K562 (cell line): ENCODE data around the gene RNF113A. TPM values are rescaled to one million over a fixed set of nuclear protein-coding genes. Genes with fewer than 3 reads are reported as not detected.

ENCODE experiments used
- ATAC-seq: fragments of 200-7000 bp; cut with Tn5 transposase; 3 replicates; pipeline ENCODE4 v1.9.1; 2020; ENCODE audit warnings: moderate library complexity
- BruUV-seq: library from RNA; stranded (reverse); fragments of 400-500 nt; replicated peaks from 2 replicates; lab custom pipeline; 2021; lab: Mats Ljungman, UMichigan
- CTCF ChIA-PET: fragments of 300-600 bp; formaldehyde crosslinking; extraction: SDS; loops from one replicate; lab custom pipeline; 2021; ENCODE audit warnings: low intra/inter-chr PET ratio; lab: Yijun Ruan, JAX
- POLR2A ChIA-PET: fragments of 300-600, 350-650 bp; sonication (Branson Sonifier 250); formaldehyde crosslinking; extraction: SDS; loops from one replicate; lab custom pipeline; 2021; ENCODE audit warnings: antibody characterized with exemption, inconsistent platforms; lab: Yijun Ruan, JAX
- DNase-seq, 4 experiments: peaks; one replicate each; pipeline versions ENCODE4 v3.0.0 to v3.0.0-alpha.2; 2011 to 2018; ENCODE audit warnings: low spot score in 3 of 4, mixed read lengths in 3 of 4; ENCODE audit errors: extremely low read depth in 1 of 4
- FAIRE-seq: peaks from 2 replicates; lab custom pipeline; 2011; peaks lifted over from hg19 to GRCh38; lab: Jason Lieb, UNC
- H2AFZ ChIP-seq: 2 replicates; pipeline ENCODE4 v1.6.0; 2011; ENCODE audit warnings: low read depth, low read length, control low read depth, inconsistent platforms
- H3K27ac ChIP-seq: fragments of 200-600 bp; 3 replicates; pipeline ENCODE4 v1.8.0; 2011; ENCODE audit warnings: low read depth, mild to moderate bottlenecking, control low read depth, inconsistent platforms, low read length, moderate library complexity, mixed read lengths; ENCODE audit errors: extremely low read depth
- H3K27me3 ChIP-seq, 2 experiments: fragments of 300-600 bp in 1 of 2; 2 replicates in 1 of 2; 3 replicates in 1 of 2; pipeline versions ENCODE4 v1.6.0 to v1.8.0; 2011; ENCODE audit warnings: inconsistent platforms in 2 of 2, low read length in 2 of 2, mild to moderate bottlenecking in 1 of 2, mixed read lengths in 1 of 2, moderate library complexity in 1 of 2; ENCODE audit not compliant: control insufficient read depth in 2 of 2, insufficient read depth in 2 of 2
- H3K36me3 ChIP-seq: fragments of 300-600 bp; 3 replicates; pipeline ENCODE4 v1.8.0; 2011; ENCODE audit warnings: mild to moderate bottlenecking, low read length, inconsistent platforms; ENCODE audit not compliant: control insufficient read depth, insufficient read depth
- H3K4me1 ChIP-seq, 2 experiments: fragments of 200-600 bp in 1 of 2; replicated peaks in 1 of 2; 2 replicates in 1 of 2; 3 replicates in 1 of 2; pipeline versions ENCODE4 v1.5.1 to v1.8.0; 2011; ENCODE audit warnings: inconsistent platforms in 2 of 2, low read length in 2 of 2, mild to moderate bottlenecking in 1 of 2, mixed read lengths in 1 of 2, moderate library complexity in 1 of 2; ENCODE audit not compliant: control insufficient read depth in 2 of 2, insufficient read depth in 2 of 2
- H3K4me2 ChIP-seq: 2 replicates; pipeline ENCODE4 v1.6.1; 2011; ENCODE audit warnings: low read length, control low read depth, inconsistent platforms, mixed read lengths; ENCODE audit not compliant: insufficient read depth
- H3K4me3 ChIP-seq: fragments of 200-600 bp; sonication (generic), shearing (Covaris generic); 2 replicates; pipeline ENCODE4 v1.5.1; 2016; ENCODE audit warnings: control low read depth, inconsistent platforms
- H3K79me2 ChIP-seq: fragments of 200-600 bp; 3 replicates; pipeline ENCODE4 v1.8.0; 2011; ENCODE audit warnings: low read length, inconsistent platforms; ENCODE audit not compliant: control insufficient read depth, insufficient read depth
- H3K9ac ChIP-seq, 2 experiments: 2 replicates each; pipeline versions ENCODE4 v1.6.0 to v1.6.1; 2011; ENCODE audit warnings: low read depth in 2 of 2, low read length in 2 of 2, control low read depth in 1 of 2, inconsistent platforms in 1 of 2, mild to moderate bottlenecking in 1 of 2, mixed read lengths in 1 of 2; ENCODE audit not compliant: insufficient read depth in 1 of 2
- H3K9me1 ChIP-seq: one replicate; pipeline ENCODE4 v1.6.0; 2011; ENCODE audit warnings: inconsistent platforms, mild to moderate bottlenecking, low read length, moderate library complexity; ENCODE audit not compliant: control insufficient read depth, insufficient read depth
- H3K9me3 ChIP-seq: replicated peaks from 2 replicates; pipeline ENCODE4 v1.5.1; 2011; ENCODE audit warnings: low read depth, low read length, inconsistent platforms; ENCODE audit not compliant: control insufficient read depth, insufficient read depth
- H4K20me1 ChIP-seq: replicated peaks from 2 replicates; pipeline ENCODE4 v1.6.1; 2011; ENCODE audit warnings: low read length, inconsistent platforms, mixed read lengths; ENCODE audit not compliant: control insufficient read depth, insufficient read depth
- EGR1 ChIP-seq: fragments of 450-650 bp; conservative IDR thresholded peaks from 2 replicates; pipeline ENCODE4 v1.6.1; 2017; ENCODE audit warnings: mild to moderate bottlenecking
- FOXK2 ChIP-seq, 2 experiments: fragments of 450-650 bp; IDR thresholded peaks in 1 of 2; conservative IDR thresholded peaks in 1 of 2; 2 replicates each; pipeline ENCODE4 v1.6.1; 2016; ENCODE audit warnings: low read depth in 2 of 2, mild to moderate bottlenecking in 1 of 2
- NFXL1 ChIP-seq: fragments of 450-650 bp; formaldehyde crosslinking; IDR thresholded peaks from 2 replicates; pipeline ENCODE4 v1.4.0; 2021; ENCODE audit warnings: mild to moderate bottlenecking
- ZNF124 ChIP-seq: sonication (generic); formaldehyde crosslinking; IDR thresholded peaks from 2 replicates; pipeline ENCODE4 v1.8.1; 2022; ENCODE audit warnings: missing genetic modification reagents
- ZNF23 ChIP-seq: fragments of 250-450 bp; sonication (Bioruptor Pico); IDR thresholded peaks from 2 replicates; pipeline ENCODE4 v1.4.0; 2020; ENCODE audit warnings: mild to moderate bottlenecking
- ZNF263 ChIP-seq: sonication (generic); formaldehyde crosslinking; IDR thresholded peaks from 2 replicates; pipeline ENCODE4 v1.8.0; 2022; ENCODE audit warnings: mild to moderate bottlenecking, missing genetic modification reagents, borderline replicate concordance
- ZNF551 ChIP-seq: fragments of 250-450 bp; sonication (Bioruptor Pico); IDR thresholded peaks from 2 replicates; pipeline ENCODE4 v1.5.0; 2021; ENCODE audit warnings: mild to moderate bottlenecking, moderate library complexity
- WGBS: fragments of 100-300 bp; shearing (Covaris generic); methylation state at CpG from one replicate; pipeline ENCODE4 v1.1.6; 2016; ENCODE audit warnings: low coverage, mixed read lengths; ENCODE audit not compliant: insufficient coverage; ENCODE audit errors: missing lambda C conversion rate; 5-methylcytosine and 5-hydroxymethylcytosine counted together
- in situ Hi-C: fragments of 300-500 bp; cut with MboI; formaldehyde crosslinking; loops from 4 replicates; pipeline ENCODE4 v1.15.0; 2018; ENCODE audit warnings: inconsistent platforms, mixed read lengths
- intact Hi-C: fragments of 100-400 bp; cut with micrococcal nuclease; formaldehyde crosslinking; loops from 2 replicates; pipeline ENCODE4 v1.14.2; 2022
- polyA plus RNA-seq, 8 experiments: library from polyadenylated mRNA; depleted of rRNA in 4 of 8; stranded (reverse) in 5 of 8; unstranded in 3 of 8; fragments of >200 nt; fragmentation: Nextera tagmentation in 2 of 8; fragmentation: Illumina TruSeq in 1 of 8; extraction: Ambion mirVana in 2 of 8; extraction: Trizol in 1 of 8; gene quantifications; 2 replicates each; pipeline versions ENCODE4 v1.2.1 to v1.2.3, GENCODE V29; 2011 to 2014; ENCODE audit warnings: inconsistent platforms in 1 of 8, missing spikeins in 1 of 8
- total RNA-seq, 7 experiments: library from RNA; depleted of rRNA in 6 of 7; stranded (reverse); fragments of >200 nt in 6 of 7; fragmentation: Illumina TruSeq in 2 of 7; extraction: Trizol in 2 of 7; gene quantifications; 2 replicates each; pipeline versions ENCODE4 v1.2.1 to v1.2.3, GENCODE V29; 2011 to 2021; ENCODE audit warnings: low replicate concordance in 1 of 7
- TF ChIP-seq, protein P1 (sequence below): fragments of 450-650 bp; IDR thresholded peaks from 2 replicates; pipeline ENCODE4 v1.6.1; 2016; ENCODE audit warnings: mild to moderate bottlenecking, moderate library complexity
- TF ChIP-seq, protein P2 (sequence below): sonication (generic); formaldehyde crosslinking; IDR thresholded peaks from 2 replicates; pipeline ENCODE4 v1.8.0; 2022; ENCODE audit warnings: mild to moderate bottlenecking, low read depth, missing genetic modification reagents

The RNF113A gene
- total and polyA plus RNA-seq, 9 of the 15 experiments (the other 6 are each of a cell fraction or from before 2014, with no cell fraction given), result 21.2 to 38.4 (median 28.1) TPM

DNA sequence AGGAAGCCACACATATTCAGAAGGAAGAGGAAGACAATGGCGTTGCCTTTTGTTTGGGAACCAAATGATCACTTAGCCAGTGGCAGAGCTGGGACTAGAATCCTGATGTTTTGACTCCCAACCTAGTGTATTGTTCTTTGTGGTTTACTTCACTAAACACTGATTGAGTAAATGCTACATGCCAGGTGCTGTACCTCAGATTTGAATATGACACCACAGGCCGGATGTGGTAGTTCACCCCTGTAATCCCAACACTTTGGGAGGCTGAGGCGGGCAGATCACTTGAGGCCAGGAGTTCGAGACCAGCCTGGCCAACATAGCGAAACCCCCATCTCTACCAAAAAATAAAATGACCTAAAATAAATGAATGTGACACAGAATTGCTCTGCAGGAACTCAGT lies 8.5 kb upstream of the RNF113A start:
- Histone ChIP-seq H3K4me3 (no peak overlapping the region), H3K4me2 (no peak overlapping the region), H3K9me3 (no peaks in the 10 kb centered on the region), H3K79me2 (peaks cover 4% of the 10 kb centered on the region; the same call in 2 of the 3 replicates), H3K36me3 (peaks cover 32% of the 10 kb centered on the region; the same call in 1 of the 3 replicates), H3K4me1 (no peaks in the 10 kb centered on the region), H4K20me1 (no peaks in the 10 kb centered on the region), H2AFZ (no peak overlapping the region), H3K27ac (no peak overlapping the region), H3K27me3 (no peaks in the 10 kb centered on the region), H3K9ac (no peak overlapping the region), H3K9me1 (no peaks in the 10 kb centered on the region)
- FAIRE-seq, result no peak
- no peak for TF ChIP-seq ZNF124 (CRISPR knock-in tag)
- TF ChIP-seq, protein P1, sequence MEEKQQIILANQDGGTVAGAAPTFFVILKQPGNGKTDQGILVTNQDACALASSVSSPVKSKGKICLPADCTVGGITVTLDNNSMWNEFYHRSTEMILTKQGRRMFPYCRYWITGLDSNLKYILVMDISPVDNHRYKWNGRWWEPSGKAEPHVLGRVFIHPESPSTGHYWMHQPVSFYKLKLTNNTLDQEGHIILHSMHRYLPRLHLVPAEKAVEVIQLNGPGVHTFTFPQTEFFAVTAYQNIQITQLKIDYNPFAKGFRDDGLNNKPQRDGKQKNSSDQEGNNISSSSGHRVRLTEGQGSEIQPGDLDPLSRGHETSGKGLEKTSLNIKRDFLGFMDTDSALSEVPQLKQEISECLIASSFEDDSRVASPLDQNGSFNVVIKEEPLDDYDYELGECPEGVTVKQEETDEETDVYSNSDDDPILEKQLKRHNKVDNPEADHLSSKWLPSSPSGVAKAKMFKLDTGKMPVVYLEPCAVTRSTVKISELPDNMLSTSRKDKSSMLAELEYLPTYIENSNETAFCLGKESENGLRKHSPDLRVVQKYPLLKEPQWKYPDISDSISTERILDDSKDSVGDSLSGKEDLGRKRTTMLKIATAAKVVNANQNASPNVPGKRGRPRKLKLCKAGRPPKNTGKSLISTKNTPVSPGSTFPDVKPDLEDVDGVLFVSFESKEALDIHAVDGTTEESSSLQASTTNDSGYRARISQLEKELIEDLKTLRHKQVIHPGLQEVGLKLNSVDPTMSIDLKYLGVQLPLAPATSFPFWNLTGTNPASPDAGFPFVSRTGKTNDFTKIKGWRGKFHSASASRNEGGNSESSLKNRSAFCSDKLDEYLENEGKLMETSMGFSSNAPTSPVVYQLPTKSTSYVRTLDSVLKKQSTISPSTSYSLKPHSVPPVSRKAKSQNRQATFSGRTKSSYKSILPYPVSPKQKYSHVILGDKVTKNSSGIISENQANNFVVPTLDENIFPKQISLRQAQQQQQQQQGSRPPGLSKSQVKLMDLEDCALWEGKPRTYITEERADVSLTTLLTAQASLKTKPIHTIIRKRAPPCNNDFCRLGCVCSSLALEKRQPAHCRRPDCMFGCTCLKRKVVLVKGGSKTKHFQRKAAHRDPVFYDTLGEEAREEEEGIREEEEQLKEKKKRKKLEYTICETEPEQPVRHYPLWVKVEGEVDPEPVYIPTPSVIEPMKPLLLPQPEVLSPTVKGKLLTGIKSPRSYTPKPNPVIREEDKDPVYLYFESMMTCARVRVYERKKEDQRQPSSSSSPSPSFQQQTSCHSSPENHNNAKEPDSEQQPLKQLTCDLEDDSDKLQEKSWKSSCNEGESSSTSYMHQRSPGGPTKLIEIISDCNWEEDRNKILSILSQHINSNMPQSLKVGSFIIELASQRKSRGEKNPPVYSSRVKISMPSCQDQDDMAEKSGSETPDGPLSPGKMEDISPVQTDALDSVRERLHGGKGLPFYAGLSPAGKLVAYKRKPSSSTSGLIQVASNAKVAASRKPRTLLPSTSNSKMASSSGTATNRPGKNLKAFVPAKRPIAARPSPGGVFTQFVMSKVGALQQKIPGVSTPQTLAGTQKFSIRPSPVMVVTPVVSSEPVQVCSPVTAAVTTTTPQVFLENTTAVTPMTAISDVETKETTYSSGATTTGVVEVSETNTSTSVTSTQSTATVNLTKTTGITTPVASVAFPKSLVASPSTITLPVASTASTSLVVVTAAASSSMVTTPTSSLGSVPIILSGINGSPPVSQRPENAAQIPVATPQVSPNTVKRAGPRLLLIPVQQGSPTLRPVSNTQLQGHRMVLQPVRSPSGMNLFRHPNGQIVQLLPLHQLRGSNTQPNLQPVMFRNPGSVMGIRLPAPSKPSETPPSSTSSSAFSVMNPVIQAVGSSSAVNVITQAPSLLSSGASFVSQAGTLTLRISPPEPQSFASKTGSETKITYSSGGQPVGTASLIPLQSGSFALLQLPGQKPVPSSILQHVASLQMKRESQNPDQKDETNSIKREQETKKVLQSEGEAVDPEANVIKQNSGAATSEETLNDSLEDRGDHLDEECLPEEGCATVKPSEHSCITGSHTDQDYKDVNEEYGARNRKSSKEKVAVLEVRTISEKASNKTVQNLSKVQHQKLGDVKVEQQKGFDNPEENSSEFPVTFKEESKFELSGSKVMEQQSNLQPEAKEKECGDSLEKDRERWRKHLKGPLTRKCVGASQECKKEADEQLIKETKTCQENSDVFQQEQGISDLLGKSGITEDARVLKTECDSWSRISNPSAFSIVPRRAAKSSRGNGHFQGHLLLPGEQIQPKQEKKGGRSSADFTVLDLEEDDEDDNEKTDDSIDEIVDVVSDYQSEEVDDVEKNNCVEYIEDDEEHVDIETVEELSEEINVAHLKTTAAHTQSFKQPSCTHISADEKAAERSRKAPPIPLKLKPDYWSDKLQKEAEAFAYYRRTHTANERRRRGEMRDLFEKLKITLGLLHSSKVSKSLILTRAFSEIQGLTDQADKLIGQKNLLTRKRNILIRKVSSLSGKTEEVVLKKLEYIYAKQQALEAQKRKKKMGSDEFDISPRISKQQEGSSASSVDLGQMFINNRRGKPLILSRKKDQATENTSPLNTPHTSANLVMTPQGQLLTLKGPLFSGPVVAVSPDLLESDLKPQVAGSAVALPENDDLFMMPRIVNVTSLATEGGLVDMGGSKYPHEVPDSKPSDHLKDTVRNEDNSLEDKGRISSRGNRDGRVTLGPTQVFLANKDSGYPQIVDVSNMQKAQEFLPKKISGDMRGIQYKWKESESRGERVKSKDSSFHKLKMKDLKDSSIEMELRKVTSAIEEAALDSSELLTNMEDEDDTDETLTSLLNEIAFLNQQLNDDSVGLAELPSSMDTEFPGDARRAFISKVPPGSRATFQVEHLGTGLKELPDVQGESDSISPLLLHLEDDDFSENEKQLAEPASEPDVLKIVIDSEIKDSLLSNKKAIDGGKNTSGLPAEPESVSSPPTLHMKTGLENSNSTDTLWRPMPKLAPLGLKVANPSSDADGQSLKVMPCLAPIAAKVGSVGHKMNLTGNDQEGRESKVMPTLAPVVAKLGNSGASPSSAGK, result no peak
- TF ChIP-seq FOXK2 (conservative IDR thresholded peaks at IDR 0.05 in 1 of 2, IDR thresholded peaks at IDR 0.05 in 1 of 2; ENCODE audit: low read depth in 2 of 2), result no peak
- TF ChIP-seq, protein P2, sequence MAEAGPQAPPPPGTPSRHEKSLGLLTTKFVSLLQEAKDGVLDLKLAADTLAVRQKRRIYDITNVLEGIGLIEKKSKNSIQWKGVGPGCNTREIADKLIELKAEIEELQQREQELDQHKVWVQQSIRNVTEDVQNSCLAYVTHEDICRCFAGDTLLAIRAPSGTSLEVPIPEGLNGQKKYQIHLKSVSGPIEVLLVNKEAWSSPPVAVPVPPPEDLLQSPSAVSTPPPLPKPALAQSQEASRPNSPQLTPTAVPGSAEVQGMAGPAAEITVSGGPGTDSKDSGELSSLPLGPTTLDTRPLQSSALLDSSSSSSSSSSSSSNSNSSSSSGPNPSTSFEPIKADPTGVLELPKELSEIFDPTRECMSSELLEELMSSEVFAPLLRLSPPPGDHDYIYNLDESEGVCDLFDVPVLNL, result no peak
- no peak for TF ChIP-seq ZNF23 (CRISPR knock-in tag)
- no peak for TF ChIP-seq EGR1
- no peak for TF ChIP-seq ZNF263 (CRISPR knock-in tag)
- TF ChIP-seq NFXL1 (CRISPR knock-in tag), result no peak
- TF ChIP-seq ZNF551 (CRISPR knock-in tag), result no peak
- ChIA-PET POLR2A (interaction anchor here (0.8 kb wide), 1 partner anchor 11 kb away, joined by 3 read pairs; no protein-coding TSS in a partner anchor), CTCF (interaction anchor here (1.7 kb wide), 1 partner anchor 89 kb away, joined by 10 read pairs; the partner anchor contains the start of gene RPL39)
- WGBS, result 77% methylated on average over 5 of the region's 5 CpGs
- BruUV-seq, result no TSS peak
- no peak for ATAC-seq
- in situ Hi-C loops, result no loop called here
- no peak for DNase-seq
- intact Hi-C loops, result loop anchor here (2.0 to 5.0 kb wide), 2 partner anchors 89 to 363 kb away; partner anchors contain the start of gene RPL39
